ENCODE results near the gene PPP1R13B.

Gene PPP1R13B

DNA sequence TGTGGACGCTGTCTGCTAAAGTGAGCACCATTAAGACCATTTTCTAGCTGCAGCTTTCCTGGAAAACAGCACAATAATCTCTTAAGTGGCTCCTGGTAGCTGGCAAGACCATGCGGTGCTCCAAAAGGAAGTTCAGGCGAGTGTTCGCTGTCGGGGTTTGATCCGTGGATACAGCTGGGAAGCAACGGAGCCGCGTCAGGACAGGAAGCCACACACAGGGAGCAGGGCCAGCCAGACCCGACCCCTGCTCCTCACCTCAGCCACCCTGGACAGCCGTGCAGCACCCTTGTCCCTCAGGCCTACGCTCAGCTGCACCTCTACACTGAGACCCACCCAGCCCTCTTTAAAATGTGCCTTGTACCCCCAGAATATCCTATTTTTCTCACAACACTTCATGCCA is 112.4 kb downstream of the PPP1R13B start:
- DNase-seq (ENCODE audit: low read depth): no peak
- no peak overlapping the region for H3K4me3 ChIP-seq (ENCODE audit: control insufficient read depth, low read depth, low read length)
- TF ChIP-seq, protein P1, sequence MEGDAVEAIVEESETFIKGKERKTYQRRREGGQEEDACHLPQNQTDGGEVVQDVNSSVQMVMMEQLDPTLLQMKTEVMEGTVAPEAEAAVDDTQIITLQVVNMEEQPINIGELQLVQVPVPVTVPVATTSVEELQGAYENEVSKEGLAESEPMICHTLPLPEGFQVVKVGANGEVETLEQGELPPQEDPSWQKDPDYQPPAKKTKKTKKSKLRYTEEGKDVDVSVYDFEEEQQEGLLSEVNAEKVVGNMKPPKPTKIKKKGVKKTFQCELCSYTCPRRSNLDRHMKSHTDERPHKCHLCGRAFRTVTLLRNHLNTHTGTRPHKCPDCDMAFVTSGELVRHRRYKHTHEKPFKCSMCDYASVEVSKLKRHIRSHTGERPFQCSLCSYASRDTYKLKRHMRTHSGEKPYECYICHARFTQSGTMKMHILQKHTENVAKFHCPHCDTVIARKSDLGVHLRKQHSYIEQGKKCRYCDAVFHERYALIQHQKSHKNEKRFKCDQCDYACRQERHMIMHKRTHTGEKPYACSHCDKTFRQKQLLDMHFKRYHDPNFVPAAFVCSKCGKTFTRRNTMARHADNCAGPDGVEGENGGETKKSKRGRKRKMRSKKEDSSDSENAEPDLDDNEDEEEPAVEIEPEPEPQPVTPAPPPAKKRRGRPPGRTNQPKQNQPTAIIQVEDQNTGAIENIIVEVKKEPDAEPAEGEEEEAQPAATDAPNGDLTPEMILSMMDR (IDR thresholded peaks at IDR 0.05; ENCODE audit: control insufficient read depth, insufficient read depth, low read depth, low read length, missing control alignments): no peak

DNA sequence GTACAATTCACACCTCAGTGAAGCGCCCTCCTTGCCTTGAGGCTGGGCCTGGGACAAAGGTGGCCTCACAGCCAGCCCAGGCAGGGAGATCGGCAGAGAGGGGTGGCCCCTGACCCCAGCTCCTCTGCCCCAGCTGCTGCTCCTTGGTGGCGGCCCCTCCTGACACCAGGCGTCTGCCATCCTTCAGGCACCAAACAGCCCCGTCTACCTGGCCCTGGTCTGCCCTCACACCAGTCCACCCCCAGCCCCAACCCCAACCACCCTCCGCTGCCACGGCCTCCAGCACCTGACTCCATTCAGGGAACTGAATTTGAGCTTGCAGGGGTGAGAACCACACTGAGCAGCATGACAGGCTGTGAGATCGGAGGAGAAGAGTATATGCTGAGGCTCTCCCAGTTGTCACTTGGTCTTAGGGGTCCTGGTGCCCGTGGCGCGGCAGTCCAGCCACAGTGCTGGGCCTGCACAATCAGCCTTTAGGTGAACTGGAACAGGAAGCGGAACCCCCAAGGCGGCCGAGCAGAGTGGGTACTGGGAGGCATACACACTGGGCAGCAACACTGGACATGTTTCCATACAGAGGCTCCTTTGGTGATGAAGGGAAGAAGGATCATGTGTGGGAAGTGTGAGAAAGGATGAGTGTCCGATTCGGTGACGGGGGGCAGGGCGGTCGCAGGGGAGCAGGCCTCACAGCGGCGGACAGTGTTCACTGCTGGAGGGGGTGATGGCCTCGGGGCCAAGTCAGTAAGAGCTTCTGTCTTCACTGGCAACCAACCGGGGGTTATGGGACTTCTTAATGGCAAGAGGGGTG is 113.1 kb downstream of the PPP1R13B start:
- DNase-seq (ENCODE audit: low read depth): no peak
- H3K4me3 ChIP-seq (ENCODE audit: control insufficient read depth, low read depth, low read length): no peak overlapping the region
- TF ChIP-seq, protein P1 (IDR thresholded peaks at IDR 0.05; ENCODE audit: control insufficient read depth, insufficient read depth, low read depth, low read length, missing control alignments): no peak

DNA sequence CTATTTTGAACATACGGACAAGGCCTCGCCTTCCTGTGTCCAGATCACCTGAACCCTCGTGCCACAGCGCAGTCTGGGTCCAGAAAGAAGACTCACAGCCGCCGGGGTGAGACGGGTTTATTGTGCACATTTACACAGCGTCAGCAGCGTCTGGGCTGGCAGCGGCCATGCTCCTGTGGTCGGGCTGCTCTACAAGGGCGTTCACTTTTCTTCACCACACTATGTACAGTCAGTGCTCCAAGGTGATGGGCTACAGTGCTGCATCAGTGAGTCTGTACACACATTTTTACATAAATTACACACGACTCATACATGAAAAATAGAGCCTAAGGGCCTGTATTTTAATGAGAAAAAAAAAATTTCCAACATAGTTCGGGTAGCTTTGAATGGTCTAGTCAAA is 113.7 kb downstream of the PPP1R13B start:
- TF ChIP-seq, protein P1 (IDR thresholded peaks at IDR 0.05; ENCODE audit: control insufficient read depth, insufficient read depth, low read depth, low read length, missing control alignments): no peak
- no peak overlapping the region for H3K4me3 ChIP-seq (ENCODE audit: control insufficient read depth, low read depth, low read length)
- no peak for DNase-seq (ENCODE audit: low read depth)

DNA sequence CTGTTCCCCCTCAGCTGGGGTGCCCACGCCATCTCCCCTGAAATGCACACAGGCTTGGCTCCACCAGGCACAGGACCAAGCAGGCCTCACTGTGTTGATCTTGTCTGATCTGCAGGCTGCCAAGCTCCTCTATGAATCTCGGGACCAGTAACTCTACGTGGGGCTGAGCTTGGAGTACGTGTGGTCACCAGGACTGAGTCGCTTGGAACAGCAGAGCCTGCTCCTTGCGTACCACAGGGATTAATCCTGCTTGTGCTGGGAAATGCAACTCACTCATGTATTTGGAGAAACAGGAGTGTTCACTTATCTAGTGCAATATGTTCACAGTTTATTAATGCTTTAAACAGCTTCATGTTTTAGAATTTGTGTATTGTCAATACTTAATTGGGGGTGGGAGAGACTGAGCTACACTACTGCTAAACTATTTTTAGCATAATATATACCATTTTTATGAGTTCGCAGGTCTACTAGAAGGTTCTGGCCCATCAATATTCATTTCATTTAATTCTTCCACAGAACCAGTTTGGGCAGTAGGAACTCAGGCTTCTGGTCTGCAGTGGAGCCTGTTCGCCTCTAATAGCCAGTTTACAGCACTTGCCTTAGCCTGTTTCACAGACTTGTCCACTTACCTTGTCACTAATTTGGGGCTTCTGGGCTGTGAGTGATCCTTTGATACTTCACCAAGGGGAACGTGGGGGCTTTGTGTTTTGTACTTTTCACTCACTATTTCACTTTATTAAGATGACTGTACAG is 114.3 kb downstream of the PPP1R13B start:
- TF ChIP-seq, protein P1 (IDR thresholded peaks at IDR 0.05; ENCODE audit: control insufficient read depth, insufficient read depth, low read depth, low read length, missing control alignments): no peak
- no peak for DNase-seq (ENCODE audit: low read depth)
- H3K4me3 ChIP-seq (ENCODE audit: control insufficient read depth, low read depth, low read length): no peak overlapping the region

DNA sequence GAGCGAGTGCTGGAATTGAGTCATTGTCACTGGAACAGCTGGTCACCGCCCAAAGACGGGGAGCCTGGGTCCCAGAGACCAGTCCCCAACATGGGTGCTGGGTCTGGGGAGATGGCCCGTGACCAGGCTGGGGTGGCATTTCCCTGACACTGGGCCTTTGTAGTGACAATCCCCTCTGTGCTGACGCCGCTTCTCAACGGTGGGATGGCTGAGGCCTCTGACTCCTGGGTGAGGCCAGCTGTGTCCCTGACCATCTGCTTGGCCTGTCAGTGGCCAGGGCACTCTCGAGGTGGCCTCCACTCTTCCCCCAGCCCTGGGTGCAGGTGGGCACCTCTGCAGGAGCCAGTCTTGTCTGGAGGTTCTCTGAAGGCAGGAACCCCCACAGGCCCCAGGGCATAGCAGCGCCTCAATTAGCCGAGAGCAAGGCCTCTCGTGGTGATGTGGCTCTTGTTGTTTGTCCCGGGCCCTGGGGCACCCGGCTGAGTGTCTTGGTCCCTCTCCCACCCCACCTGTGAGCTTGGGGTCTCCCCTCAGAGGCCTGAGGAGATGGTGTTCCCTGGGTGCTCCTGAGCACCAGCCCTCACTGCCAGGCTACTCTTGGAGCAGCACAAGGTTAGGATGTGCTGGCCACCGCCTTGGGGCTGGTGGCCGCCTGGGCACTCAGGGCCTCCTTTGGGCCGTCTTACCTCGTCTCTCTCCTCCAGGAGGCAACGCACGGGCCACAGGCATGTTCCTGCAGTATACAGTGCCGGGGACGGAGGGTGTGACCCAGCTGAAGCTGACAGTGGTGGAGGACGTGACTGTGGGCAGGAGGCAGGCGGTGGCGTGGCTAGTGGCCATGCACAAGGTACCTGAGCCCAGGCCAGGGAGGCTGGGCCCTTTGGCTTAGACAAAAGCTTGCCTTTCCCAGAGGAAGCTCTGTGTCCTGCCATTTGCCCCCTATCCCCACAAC is 115.2 kb downstream of the PPP1R13B start:
- DNase-seq (ENCODE audit: low read depth): no peak
- H3K4me3 ChIP-seq (ENCODE audit: control insufficient read depth, low read depth, low read length): no peak overlapping the region
- TF ChIP-seq, protein P1 (IDR thresholded peaks at IDR 0.05; ENCODE audit: control insufficient read depth, insufficient read depth, low read depth, low read length, missing control alignments): no peak

DNA sequence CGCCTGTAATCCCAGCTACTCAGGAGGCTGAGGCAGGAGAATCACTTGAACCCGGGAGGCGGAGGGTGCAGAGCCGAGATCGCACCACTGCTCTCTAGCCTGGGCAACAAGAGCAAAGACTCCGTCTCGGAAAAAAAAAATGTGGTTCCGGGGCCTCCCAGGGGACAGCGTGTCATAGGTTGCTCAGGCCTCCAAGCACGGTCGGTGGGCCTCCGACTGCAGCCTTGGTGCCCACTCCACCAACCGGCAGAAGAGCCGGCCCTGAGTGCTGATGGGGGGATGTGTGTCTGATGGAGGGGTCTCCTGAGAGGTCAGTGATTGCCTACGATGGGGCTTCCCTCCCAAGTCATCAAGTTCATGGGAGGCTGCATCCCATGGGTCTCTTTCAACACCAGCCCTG is 115.9 kb downstream of the PPP1R13B start:
- H3K4me3 ChIP-seq (ENCODE audit: control insufficient read depth, low read depth, low read length): no peak overlapping the region
- TF ChIP-seq, protein P1 (IDR thresholded peaks at IDR 0.05; ENCODE audit: control insufficient read depth, insufficient read depth, low read depth, low read length, missing control alignments): no peak
- no peak for DNase-seq (ENCODE audit: low read depth)
